GM12891 (cell line): ENCODE measurements around the gene NEUROD1.

Experiments
- POLR2A ChIP-seq: IDR thresholded peaks from 2 replicates; pipeline ENCODE4 v1.6.1; 2011; ENCODE audit warnings: low read depth, low read length, control low read depth
- POLR2AphosphoS5 ChIP-seq: IDR thresholded peaks from 2 replicates; pipeline ENCODE4 v1.6.1; 2011; ENCODE audit warnings: low read depth, low read length, control low read depth

DNA sequence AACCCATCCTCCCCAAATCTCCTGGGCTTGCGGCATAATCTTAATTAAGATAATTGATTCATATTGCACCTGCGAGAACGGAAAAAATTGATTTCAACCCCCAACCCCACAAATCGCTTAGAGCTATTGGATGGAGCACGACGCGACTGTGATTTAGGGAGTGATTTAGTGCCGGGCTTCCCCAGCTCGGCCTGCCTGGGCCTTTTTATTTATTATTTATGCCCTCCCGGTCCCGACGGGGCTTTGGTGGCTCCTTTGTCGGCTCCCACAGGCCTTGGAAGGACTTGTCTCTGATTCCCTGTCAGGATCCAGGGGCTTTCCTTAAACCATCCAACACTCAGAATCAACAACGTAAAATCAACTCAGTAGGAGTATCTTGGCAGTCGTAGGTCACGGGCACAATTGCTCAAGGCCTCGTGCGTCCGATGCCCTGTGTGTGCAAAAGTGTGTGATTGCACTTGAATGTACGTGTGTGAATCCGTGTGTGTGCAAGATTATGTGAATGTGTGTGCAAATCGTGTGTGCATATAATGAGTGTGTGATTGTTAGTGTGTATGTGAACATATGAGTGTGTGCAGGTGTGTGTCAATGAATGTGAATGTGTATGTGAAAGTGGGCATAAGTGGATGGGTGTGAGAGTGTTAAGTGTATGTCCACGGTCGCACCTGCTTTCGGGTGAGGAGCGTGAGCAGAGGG, 4.3 kb upstream of the NEUROD1 start:
- no peak for TF ChIP-seq POLR2A
- no peak for TF ChIP-seq POLR2AphosphoS5
